ENCODE data around the gene SORCS2. TPM values are rescaled to one million over a fixed set of nuclear protein-coding genes. Genes with fewer than 3 reads are reported as not detected.

The SORCS2 gene
- under 0.01 TPM in 1 of 2 replicates, not detected in the other for total RNA-seq (2014; rRNA removed; shearing (Covaris generic))

DNA sequence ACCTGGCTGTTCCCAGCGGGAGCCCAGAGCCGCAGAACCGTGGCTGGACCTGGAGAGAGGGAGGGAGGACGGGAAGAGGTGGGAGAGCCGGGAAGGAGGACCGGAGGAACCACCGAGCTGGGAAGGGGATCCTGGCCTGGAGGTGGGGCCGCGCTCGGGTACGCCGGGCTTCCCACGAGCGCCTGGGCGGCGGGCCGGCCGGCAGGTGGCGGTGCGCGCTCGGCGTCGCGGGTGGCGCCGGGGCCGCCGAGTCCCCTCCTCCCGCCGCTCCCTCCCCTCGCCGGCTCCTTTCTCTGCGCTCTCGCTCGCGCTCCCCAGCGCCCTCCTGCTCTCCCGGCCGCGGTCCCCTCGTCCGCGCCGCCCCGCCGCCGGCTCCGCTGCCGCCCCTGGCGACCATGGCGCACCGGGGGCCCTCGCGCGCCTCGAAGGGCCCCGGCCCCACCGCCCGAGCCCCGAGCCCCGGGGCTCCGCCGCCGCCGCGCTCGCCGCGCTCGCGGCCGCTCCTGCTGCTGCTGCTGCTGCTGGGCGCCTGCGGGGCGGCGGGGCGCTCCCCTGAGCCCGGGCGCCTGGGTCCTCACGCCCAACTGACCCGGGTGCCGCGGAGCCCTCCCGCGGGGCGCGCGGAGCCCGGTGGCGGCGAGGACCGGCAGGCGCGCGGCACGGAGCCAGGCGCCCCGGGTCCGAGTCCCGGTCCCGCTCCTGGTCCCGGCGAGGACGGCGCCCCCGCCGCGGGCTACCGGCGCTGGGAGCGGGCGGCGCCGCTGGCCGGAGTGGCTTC, at the start of gene SORCS2:
Gene SORCS2 (plus strand): TSS at position 287 of the 778 bp plus-strand sequence.
- in situ Hi-C loops (cut with HindIII; ENCODE audit: low sequenced_read_pairs): no loop called here
- DNase-seq (ENCODE audit: low spot score): peak; percentile 50

GRCh38 chr4:7144374-7145290, 47.7 kb upstream of the SORCS2 start:
- in situ Hi-C loops (cut with HindIII; ENCODE audit: low sequenced_read_pairs): no loop called here
- no peak for DNase-seq (ENCODE audit: low spot score)

- DNase-seq (ENCODE audit: low spot score): no peak
- in situ Hi-C loops (cut with HindIII; ENCODE audit: low sequenced_read_pairs): no loop called here
Observed at GRCh38 chr4:7145291-7145934, 46.9 kb upstream of the SORCS2 start.

- peak; percentile 80 for DNase-seq (ENCODE audit: low spot score)
- in situ Hi-C loops (cut with HindIII; ENCODE audit: low sequenced_read_pairs): no loop called here
Observed at GRCh38 chr4:7146059-7146785, 46.1 kb upstream of the SORCS2 start.

DNA sequence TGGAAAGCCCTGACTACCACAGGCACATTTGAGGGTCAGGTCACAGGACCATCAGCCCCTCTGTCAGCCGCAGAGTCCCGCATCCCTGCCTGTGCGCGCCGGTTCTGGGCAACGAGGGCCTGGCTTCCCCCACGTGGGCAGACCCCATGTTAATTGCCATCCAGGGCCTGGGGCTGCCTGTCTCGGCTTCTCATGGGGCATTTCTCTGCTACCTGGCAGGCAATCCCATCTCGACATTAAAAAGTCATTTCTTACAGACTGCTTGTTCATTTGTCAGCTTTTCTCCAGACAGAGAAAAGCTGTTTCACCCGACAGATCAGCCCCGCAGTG, 45.6 kb upstream of the SORCS2 start:
- DNase-seq (ENCODE audit: low spot score): no peak
- in situ Hi-C loops (cut with HindIII; ENCODE audit: low sequenced_read_pairs): no loop called here

DNA sequence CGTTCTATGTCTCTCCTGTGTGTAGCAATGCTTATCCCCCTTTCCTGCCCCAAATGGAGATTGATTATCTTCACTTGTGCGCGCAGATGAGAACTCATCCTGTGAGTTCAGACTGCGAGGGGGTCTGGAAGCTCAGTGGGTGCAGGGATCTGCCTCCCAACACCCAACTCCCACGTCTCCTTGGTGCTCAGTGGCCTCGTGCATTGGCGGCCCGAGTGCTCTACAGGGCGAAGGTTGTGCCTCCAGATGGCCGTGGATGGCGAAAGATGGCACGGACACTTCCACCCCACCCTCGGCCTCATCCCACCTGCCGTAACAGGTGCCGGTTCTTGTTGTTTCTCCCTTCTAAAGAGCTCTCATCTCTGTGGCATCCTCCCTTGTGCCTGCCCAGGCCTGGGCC, 45.1 kb upstream of the SORCS2 start:
- in situ Hi-C loops (cut with HindIII; ENCODE audit: low sequenced_read_pairs): no loop called here
- DNase-seq (ENCODE audit: low spot score): no peak

DNA sequence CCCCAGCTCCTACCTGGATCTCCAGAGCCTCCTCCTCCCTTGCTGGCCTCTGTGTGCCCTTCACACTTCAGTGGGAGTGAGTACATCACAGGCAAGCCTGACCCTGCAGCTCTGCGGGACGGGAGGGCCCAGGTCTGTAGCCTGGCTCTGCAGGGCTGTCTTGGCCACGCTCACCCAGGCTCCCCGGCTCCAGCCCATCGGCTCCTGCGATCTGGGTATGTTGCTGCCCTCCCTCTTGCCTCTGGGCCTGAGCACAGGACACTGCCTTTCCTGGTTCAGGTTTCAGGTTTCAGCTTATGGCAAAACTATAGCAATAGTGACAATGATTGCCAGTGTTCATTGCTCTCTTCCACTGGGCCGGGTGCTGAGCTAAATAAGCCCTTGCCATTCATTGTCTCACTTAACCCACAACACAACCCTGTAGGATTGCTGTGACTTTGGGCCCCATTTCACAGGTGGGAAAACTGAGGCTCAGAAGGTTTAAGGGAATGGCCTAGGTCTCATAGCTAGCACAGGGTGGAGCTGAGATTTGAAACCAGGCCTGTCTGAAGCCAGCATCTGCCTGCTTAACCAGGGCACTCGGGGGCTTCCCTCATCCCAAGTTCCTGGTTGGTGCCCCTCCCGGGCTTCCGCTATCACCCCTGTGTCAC, 44.6 kb upstream of the SORCS2 start:
- in situ Hi-C loops (cut with HindIII; ENCODE audit: low sequenced_read_pairs): no loop called here
- DNase-seq (ENCODE audit: low spot score): no peak

GRCh38 chr4:7148337-7148736, 44.0 kb upstream of the SORCS2 start:
- in situ Hi-C loops (cut with HindIII; ENCODE audit: low sequenced_read_pairs): no loop called here
- DNase-seq (ENCODE audit: low spot score): no peak

DNA sequence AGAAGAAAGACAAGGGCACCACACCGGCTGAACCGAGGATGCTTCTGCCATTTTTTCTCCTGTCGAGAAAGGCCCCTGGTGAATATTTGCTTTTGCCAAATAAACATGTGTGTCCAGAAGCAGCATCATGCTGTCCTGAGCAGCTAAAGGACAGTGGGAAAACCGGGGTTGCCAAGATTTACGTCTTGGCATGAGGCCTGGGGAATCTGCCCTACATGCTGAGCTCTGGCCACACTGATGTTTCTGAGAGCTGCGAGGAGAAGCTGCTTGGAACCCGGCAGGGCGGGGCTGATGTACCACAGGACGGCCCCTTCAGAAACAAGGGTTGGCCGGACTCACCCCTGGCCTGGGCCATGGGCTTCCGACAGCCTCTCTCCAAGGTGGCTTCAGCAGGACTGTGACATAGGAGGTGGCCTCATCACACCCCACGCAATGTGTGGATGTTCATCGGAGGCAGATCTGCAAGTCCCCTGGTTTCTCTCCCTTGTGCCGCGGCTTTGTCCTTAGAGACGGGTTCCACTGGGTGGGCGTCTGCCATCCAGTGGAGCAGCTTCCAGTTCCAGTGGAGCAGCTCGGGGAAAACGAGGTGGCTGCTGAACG, 42.2 kb upstream of the SORCS2 start:
- in situ Hi-C loops (cut with HindIII; ENCODE audit: low sequenced_read_pairs): no loop called here
- DNase-seq (ENCODE audit: low spot score): peak; percentile 65

DNA sequence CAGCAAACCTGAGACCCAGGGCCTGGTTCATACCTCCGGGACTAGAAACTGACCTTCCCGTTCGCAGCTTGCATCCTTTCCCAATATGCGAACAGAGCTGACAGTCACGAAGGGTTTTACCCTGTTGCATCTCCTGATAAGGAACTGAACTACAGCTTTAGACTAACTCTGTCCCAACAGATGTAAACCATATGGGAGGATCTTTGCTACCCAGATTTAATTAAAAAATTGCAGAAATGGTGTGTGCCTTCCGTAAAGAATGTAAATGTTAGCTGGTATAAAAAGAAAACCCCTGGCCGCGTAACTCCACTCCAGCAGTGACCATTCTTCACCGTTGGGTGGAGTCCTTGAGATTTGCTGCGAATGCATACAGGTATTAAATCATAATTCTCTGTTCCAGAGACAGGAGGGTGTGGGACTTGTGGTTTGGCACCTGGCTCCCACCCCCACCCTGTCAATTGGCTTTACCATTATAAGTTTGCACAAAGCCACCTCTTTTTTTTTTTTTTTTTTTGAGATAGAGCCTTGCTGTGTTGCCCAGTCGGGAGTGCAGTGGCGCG, 40.6 kb upstream of the SORCS2 start:
- in situ Hi-C loops (cut with HindIII; ENCODE audit: low sequenced_read_pairs): no loop called here
- no peak for DNase-seq (ENCODE audit: low spot score)

- in situ Hi-C loops (cut with HindIII; ENCODE audit: low sequenced_read_pairs): no loop called here
- no peak for DNase-seq (ENCODE audit: low spot score)
Observed at GRCh38 chr4:7153711-7154110, 38.6 kb upstream of the SORCS2 start.

GRCh38 chr4:7154351-7154981, 37.9 kb upstream of the SORCS2 start:
- DNase-seq (ENCODE audit: low spot score): no peak
- in situ Hi-C loops (cut with HindIII; ENCODE audit: low sequenced_read_pairs): no loop called here

- in situ Hi-C loops (cut with HindIII; ENCODE audit: low sequenced_read_pairs): no loop called here
- DNase-seq (ENCODE audit: low spot score): no peak
Observed at GRCh38 chr4:7155590-7156071, 36.7 kb upstream of the SORCS2 start.

GRCh38 chr4:7156328-7156727, 36.0 kb upstream of the SORCS2 start:
- DNase-seq (ENCODE audit: low spot score): no peak
- in situ Hi-C loops (cut with HindIII; ENCODE audit: low sequenced_read_pairs): no loop called here

GRCh38 chr4:7156761-7157488, 35.4 kb upstream of the SORCS2 start:
- DNase-seq (ENCODE audit: low spot score): peak; percentile 31

DNA sequence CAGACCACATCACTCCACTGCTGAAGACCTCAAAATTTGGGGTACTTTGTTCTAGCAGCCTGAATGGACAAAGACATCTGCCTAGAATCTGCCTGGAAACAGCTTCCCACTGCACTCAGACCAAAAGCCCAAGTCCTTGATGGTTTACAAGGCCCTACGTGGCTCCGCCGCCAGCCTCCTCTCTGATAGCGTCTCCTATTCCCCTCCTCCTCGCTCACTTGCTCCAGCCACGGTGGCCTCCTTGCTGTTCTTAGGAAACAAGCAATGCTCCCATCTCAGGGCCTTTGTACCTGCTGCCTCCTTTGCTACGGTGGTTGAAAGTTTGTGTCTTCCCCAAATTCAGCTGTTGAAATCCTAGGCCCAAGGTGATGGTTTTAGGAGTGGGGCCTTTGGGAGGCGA, 34.7 kb upstream of the SORCS2 start:
- in situ Hi-C loops (cut with HindIII; ENCODE audit: low sequenced_read_pairs): no loop called here
- no peak for DNase-seq (ENCODE audit: low spot score)

More at GRCh38 chr4:7156761-7157488, 35.4 kb upstream of the SORCS2 start:
- in situ Hi-C loops (cut with HindIII; ENCODE audit: low sequenced_read_pairs): no loop called here

Measured in G401 (cell line).